HG03575 (cell line): ENCODE results near the gene ASPN.

Experiments used
- ATAC-seq: cut with Tn5 transposase; IDR thresholded peaks from one replicate; pipeline ENCODE4 v1.9.1; 2021; ENCODE audit not compliant: unreplicated experiment, insufficient number of reproducible peaks, low FRiP score; ENCODE audit errors: extremely low read depth

Gene ASPN

GRCh38 chr9:92507496-92507895 is 25.2 kb upstream of the ASPN start:
- ATAC-seq, result no peak

GRCh38 chr9:92507005-92507404 is 24.7 kb upstream of the ASPN start:
- ATAC-seq, result no peak

GRCh38 chr9:92506184-92506857 is 24.0 kb upstream of the ASPN start:
- no peak for ATAC-seq

GRCh38 chr9:92504881-92505280 is 22.6 kb upstream of the ASPN start:
- no peak for ATAC-seq

GRCh38 chr9:92503156-92503555 is 20.9 kb upstream of the ASPN start:
- no peak for ATAC-seq

GRCh38 chr9:92501671-92502393 is 19.5 kb upstream of the ASPN start:
- ATAC-seq, result no peak

- ATAC-seq, result no peak
Observed at GRCh38 chr9:92500725-92501124, 18.4 kb upstream of the ASPN start.

GRCh38 chr9:92499701-92500100 is 17.4 kb upstream of the ASPN start:
- no peak for ATAC-seq

- no peak for ATAC-seq
Observed at GRCh38 chr9:92496396-92497176, 14.3 kb upstream of the ASPN start.

GRCh38 chr9:92494856-92495255 is 12.6 kb upstream of the ASPN start:
- no peak for ATAC-seq

GRCh38 chr9:92493749-92494387 is 11.6 kb upstream of the ASPN start:
- no peak for ATAC-seq

GRCh38 chr9:92492781-92493401 is 10.6 kb upstream of the ASPN start:
- no peak for ATAC-seq

- ATAC-seq, result no peak
Observed at GRCh38 chr9:92488681-92489550, 6.6 kb upstream of the ASPN start.

GRCh38 chr9:92486371-92486770 is 4.1 kb upstream of the ASPN start:
- no peak for ATAC-seq

GRCh38 chr9:92484563-92484962 is 2.3 kb upstream of the ASPN start:
- ATAC-seq, result no peak

GRCh38 chr9:92483627-92484545 is 1.6 kb upstream of the ASPN start:
- no peak for ATAC-seq

- ATAC-seq, result no peak
Observed at GRCh38 chr9:92482805-92483204, 499 bp upstream of the ASPN start.
